IMR-90 (cell line): ENCODE measurements around the gene WASHC2C.
"Not testable (repeated sequence)": the region's sequence is repeated elsewhere in the genome, so short reads cannot be mapped to it uniquely, and the experiment has no call there.

Experiments used
- CTCF ChIP-seq: conservative IDR thresholded peaks from 2 replicates; pipeline ENCODE4 v1.5.1; 2012; ENCODE audit warnings: mild to moderate bottlenecking, low read depth, low read length, improper control_type of control experiment
- FOS ChIP-seq: fragments of 150-350 bp; IDR thresholded peaks from 2 replicates; pipeline ENCODE4 v1.6.1; 2016; ENCODE audit warnings: low read depth, low read length

- not testable (repeated sequence) for TF ChIP-seq FOS, CTCF
Observed at GRCh38 chr10:45753979-45754495, 27.0 kb downstream of the WASHC2C start.
